HG03280 (cell line): ENCODE measurements around the gene ARFGEF2.
"Not testable (repeated sequence)": the region's sequence is repeated elsewhere in the genome, so short reads cannot be mapped to it uniquely, and the experiment has no call there.

Experiments used
- ATAC-seq: cut with Tn5 transposase; IDR thresholded peaks from one replicate; pipeline ENCODE4 v1.9.1; 2021; ENCODE audit warnings: mild to moderate bottlenecking, moderate library complexity; ENCODE audit not compliant: unreplicated experiment

Gene ARFGEF2

DNA sequence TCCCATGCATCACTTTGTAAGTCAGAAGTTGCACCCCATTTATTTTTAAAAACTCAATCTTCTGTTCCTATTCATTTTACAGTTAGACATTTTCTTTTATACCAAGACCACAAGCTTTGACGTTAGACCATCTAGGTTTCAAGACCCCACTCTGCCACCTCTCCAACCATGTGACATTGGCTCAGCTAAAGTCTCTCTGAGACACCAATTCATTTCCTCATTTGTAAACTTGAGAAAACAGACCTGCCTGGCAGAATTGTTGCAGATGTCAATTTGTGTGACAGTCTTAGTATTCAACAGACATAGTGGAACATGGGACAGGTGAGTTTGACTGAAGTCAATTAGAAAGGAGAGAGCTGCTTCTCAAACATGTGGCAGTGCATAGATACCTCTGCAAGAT is 69.0 kb downstream of the ARFGEF2 start:
- ATAC-seq: no peak

DNA sequence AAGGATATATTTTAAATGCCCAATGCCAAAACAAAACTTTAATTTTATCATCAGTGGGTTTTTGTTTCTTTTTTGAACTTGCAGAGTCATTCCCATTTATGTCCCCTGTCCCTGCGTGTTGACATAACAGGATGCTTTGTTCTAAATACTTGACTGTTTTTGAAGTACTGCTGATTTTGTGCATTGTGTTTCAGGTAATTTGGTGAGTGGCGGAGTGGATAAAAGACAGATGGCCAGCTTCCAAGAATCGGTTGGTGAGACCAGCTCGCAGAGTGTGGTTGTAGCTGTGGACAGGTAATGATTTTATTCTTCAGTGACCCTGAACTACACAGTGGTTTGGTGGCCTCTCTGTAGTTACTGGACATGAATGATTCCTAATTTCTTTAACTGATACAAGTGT is 74.1 kb downstream of the ARFGEF2 start:
- ATAC-seq: no peak

DNA sequence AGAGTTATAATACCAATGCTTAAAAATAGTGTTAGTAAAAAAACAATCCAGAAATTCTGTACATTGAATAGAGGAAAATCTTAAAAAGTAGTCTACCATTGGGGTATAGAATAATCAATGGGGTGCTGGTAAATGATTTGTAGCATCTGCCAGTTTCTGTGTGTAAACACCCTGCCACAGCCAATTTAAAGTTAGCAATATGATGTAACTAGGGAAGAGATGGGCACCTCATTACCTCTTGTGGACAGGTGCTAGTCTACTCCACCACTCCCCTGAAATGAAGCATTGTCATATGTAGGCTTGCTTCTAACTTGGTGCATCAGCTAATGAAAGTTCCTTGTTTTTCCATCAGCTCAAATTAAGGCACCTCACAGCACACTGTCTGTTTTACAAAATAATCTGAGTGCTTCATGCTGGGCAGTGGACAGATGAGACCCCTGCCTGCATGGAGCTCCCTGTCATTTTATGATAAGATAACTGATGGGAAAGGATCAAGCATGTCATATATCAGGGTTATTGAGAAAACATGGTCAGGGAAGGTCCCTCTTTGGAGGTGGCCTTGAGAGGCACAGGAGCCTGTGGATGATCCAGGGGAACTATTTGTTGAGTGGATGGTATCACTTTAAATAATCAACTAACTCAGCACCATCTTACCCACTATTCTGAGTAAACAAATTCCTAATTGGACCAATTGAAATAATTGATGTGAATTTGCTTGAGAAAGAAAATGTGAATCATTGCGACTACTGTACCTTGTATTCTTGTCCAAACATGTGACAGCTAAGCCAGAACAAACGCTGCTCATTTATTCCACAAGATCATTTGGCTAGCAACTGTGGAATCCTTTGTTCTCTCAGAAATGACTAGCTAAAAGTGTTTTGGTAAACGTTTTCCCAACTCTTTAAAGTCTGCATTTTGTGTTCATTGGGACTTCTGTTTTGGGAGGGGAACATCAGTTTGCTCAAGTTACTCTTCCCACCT is 78.7 kb downstream of the ARFGEF2 start:
- no peak for ATAC-seq

DNA sequence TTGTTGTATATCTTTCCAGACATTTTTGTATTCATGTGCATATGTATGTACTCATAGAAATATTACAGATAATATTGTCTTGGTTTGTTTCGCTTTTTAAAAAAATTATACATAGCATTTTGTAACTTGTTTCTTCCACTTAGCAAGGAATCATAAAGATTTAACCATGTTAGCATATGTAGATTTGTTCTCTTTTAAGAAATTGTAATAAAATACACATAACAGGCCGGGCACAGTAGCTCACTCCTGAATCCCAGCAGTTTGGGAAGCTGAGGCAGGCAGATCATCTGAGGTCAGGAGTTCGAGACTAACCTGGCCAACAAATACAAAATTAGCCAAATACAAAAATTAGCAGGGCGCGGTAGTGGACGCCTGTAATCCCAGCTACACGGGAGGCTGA is 80.2 kb downstream of the ARFGEF2 start:
- ATAC-seq: no peak

DNA sequence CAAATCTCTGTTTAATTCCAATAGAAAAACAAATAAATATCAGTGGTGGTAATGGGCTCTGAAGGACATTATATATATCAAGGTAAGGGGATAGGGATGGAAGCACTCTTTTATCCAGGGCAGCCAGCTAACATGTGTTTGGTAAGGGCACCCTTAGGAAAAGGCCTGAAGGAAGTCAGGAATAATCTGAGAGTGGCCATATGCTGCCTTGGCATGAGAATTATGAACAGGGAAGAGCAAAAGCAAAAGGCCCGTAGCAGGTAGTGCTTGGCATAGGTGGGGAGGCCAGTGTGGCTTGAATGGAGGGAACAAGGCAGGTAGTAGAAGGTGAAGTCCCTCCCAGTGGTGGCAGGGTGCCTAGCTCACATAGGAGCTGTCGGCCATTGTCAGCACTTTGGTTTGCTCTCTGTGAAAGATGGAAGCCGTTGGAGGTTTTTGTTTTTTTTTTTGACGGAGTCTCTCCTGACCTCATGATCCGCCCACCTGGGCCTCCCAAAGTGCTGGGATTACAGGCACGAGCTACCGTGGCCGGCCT is 85.0 kb downstream of the ARFGEF2 start:
- no peak for ATAC-seq

DNA sequence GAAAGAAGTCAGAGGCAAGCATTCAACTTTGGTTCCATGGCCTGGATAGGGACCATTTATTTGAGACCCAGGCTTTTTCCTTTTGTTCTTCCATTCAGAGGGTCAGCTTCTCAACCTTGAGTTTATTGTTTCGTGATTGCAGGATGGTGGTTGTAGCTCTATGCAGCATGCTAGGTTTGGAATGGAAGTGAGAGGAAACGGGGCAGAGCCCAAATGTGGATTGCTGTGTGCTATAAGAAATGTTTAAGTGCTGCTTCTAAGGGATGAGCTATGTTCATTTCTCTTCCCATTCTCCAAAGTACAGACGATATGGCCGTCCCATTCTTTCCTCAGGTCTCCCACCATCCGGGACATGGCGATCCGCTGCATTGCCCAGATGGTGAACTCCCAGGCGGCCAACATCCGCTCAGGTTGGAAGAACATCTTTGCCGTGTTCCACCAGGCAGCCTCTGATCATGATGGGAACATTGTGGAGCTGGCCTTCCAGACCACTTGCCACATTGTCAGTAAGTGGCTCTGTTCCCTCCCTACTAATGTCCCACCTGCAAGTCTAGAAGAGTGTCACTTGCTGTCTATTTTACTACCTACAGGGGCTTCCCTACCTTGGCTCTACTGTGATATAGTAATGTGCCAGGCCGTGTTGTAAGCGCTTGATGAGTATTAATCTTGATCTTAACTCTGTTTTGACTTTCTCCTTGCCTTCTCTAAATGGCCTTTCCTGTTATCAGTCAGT is 88.6 kb downstream of the ARFGEF2 start:
- no peak for ATAC-seq

DNA sequence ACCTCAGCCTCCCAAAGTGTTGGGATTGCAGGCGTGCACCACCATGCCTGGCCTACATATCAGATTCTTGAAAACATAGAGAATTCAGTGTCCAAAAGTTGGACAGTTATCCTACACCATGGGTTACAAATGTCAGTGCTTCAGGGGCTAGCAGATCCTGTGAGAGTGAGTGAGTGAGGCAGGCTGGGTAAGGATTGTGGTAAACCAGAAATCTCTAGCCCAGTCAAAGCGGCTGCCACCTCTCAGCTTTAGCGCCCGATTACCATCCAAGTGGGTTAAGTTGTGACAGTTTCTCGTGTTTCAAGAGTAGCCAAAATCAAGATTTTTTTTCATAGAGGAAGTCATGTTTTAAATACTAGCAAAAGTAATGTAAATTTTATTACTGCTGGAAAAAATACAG is 102.7 kb downstream of the ARFGEF2 start:
- no peak for ATAC-seq

DNA sequence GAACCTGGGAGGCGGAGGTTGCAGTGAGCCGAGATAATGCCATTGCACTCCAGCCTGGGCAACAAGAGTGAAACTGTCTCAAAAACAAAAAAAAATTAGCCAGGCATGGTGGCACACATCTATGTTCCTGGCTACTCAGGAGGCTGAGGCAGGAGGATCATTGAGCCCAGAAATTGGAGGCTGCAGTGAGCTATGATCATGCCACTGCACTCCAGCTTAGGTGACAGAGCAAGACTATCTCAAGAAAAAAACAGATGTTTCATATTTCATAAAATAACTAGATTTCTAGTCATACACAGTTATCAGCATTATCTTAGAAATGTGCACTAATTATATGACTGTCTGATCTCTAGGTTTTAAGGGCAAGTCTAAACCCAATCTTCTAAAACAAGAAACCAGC is 106.7 kb downstream of the ARFGEF2 start:
- ATAC-seq: not testable (repeated sequence)

DNA sequence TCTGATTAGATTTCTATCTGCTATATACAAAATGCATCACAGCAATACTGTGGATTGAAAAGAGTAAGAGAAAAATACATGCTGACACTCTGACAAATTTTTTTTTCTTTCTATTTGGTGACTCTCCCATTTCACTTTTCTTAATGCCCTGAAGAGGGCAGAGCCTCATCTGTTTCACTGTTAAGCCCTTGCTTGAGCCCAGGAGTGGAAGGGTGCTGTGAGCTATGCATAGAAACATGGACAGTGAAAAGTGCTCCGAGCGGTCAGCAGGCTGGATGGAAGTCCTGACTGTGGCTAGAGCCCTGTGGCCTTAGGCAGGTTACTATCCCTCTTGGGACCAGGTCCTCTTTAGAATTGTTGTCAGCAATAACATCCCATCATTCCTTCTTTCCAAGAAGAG is 107.2 kb downstream of the ARFGEF2 start:
- no peak for ATAC-seq

DNA sequence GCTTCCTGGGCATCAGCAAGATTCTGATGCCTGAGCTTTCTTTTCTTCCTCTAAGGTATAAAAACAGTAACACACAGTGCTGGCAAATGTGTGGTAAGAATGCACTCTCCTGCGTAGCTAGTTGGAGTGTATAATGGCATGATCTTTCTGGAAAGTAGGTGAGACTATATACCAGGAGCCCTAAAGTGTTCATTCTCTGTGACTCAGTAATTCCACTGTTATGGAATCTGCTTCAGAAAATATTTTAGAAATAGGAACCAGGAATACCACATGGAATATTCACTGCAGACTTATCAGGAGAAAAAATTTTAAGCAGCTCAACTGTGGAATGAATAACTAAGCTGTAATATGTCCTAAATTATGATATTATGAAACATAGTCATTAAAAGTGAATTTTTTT is 107.7 kb downstream of the ARFGEF2 start:
- no peak for ATAC-seq

DNA sequence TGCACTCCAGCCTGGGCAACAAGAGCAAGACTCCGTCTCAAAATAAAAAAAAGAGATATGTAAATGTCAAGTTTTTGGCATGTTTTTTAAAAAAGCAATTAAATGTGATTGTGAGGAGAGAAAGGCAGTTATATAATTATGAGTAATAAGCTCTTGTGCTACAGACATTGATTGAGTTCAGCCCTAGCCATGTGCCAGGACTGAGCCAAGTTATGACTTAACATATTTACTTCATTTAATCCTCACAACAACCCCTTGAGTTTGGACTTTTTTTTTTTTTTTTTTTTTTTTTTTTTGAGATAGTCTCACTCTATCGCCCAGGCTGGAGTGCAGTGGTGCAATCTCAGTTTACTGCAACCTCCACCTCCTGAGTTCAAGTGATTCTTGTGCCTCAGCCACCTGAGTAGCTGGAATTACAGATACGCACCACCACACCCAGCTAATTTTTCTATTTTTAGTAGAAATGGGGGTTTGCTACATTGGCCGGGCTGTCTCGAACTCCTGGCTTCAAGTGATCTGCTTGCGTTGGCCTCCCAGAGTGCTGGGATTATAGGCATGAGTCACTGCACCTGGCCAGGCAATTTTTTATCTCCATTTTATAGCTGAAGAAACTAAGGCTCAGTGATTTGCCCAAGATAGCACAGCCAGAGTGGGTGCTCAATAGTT is 109.6 kb downstream of the ARFGEF2 start:
- ATAC-seq: no peak

DNA sequence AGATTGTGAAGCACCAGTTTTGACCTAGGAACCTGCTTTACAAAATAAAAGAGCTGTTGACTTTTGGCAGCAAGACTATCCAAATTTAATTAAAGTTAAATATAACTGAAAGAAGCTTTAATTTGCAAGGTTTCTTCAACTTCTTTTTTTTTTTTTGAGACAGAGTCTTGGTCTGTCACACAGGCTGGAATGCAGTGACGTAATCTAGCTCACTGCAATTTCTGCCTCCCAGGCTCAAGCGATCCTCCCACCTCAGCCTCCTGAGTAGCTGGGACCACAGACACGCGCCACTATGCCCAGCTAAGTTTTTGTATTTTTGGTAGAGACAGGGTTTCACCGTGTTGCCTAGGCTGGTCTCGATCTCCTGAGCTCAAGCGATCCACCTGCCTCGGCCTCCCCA is 110.9 kb downstream of the ARFGEF2 start:
- no peak for ATAC-seq

DNA sequence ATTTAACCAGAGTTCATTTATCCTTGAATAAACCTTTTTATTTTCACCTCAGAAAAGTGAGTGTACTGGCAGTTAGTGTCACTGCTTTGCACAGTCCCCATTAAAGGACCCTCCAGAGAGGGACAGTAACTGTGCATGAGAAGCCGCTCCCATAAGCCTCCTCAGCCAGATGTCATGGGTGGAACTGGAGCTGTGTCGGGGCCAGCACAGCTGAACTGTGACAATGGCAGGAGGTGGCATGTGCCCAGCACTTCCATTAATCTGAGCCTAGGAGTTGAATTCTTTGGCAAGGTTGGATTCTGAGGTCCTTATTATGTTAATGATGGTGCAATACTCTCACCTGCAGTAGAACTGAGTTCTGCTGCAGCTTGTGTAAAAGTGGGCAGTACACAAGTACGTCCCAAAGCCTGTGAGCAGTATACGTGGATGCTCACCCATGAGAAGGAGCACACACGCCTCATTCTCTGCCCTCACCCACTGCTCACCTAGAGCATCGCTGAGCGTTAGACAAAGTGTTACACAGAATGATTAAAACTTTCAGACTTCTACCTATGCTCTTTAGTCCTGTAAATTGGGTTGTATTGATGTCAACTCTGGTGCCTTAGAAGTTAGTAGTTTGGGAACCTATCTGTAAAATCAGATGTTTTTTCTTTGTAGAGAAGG is 112.7 kb downstream of the ARFGEF2 start:
- ATAC-seq: no peak

DNA sequence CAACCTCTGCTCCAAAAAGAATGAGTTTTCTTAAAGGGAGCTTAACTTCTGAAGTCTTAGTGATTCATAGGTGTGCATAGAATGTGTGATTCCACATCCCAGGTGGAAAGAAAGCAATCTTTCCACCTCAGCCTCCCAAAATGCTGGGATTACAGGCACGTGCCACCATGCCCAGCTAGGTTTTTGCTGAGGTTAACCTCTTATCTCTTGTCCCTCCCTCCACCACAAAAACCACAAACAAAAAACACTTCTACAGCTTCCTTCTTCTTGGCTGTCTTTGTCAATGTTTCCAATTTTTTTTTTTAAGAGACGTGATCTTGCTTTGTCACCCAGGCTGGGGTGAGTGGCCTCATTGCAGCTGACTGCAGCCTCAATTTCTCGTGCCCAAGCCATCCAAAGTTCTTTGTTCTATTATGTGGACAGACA is 116.5 kb downstream of the ARFGEF2 start:
- ATAC-seq: no peak

DNA sequence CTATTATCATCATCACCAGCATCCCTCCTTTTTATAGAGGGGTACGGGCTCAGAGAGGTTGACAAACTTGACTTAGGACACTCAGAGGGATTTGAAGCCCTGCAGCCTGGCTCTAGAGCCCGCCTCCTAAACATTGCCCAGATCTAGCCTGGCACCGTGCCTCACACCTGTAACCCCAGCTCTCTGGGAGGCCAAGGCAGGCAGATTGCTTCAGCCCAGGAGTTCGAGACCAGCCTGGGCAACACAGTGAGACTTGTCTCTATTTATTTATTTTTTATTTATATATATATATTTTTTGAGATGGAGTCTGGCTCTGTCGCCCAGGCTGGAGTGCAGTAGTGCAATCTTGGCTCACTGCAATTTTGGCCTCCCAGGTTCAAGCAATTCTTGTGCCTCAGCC is 118.3 kb downstream of the ARFGEF2 start:
- ATAC-seq: no peak

DNA sequence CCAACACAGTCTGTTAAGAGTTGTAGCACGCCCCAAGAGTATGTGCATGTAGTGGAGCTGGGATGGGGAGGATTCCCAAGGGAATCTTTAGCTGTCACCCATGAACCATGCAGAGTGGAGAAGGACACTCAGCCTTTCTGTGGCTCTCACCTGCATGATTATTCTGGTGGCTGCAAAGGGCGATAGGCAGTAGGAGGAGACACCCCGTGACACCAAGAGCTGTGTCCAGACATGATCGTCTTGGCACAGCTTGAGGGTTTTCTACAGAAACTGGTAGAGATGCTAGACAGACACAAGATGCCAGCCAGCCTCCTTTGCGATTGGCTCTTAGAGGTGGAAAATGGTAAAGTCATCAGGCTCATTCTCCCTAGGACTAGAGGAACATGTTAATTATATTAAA is 121.5 kb downstream of the ARFGEF2 start:
- ATAC-seq: no peak

DNA sequence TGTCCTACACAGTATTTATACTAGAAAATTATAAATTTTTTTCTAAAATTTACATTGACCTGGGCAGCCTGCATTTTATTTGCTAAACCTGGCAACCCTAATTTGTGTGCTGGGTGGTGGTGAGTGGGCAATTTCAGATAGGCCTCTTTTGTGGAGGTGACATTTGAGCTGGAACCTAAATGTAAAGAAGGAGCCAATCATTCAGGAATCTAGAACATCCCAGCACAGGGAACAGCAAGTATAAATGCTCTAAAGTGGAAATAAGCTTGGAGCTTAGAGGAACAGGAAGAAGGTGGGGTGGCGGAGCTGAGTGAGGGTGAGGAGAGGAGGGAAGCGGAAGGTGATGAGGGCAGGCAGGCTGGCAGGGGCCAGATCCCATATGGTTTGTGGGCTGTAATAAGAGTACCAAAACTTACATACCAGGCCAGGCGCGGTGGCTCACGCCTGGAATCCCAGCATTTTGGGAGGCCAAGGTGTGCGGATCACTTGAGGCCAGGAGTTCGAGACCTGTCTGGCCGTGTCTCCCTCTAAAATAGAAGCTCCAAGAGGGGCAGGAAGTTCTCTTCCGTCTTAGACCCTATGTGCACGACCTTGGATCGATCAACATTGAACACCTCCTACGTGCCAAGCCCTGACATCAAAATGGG is 124.1 kb downstream of the ARFGEF2 start:
- ATAC-seq: no peak

DNA sequence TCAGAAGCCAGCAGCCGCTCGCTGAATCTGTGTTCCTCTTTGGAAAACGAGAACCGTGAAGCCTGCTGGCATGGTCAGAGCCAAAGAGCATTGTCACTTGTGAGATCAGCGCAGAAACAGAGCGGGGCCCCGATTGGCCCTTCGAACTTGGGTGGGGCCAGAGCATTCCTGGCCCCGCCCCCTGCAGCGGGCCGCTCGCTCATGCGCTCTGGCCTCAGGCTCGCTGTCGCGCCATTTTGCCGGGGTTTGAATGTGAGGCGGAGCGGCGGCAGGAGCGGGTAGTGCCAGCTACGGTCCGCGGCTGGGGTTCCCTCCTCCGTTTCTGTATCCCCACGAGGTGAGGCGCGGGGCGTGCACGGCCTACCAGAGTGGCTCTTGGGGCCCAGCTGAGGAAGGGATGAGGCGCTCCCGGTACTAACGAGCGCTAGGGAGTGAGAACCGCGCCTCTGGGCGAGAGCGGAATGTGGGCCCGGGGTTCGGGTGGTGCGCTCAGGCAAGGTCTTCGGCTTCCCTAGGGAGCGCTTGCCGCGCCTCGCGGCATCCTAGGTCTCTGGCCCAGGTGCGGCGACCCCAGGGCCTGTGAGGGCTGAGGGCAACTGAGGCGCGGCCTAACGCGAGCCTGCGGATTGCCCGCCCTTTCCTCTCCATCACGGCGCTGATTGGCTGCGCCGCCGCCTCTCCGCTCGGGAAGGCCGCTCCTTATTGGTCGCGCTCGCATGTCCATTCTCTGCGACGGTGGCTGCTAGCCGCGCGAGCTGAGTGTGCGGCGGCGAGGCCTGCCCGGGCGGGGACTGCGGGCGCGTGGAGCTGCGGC is 124.8 kb downstream of the ARFGEF2 start, which contains the start of gene CSE1L:
TSS of gene CSE1L (plus strand) at position 226 of the 814 bp plus-strand sequence. CDS start 12,152 bp downstream, outside the sequence.
- ATAC-seq: peak; percentile 87

DNA sequence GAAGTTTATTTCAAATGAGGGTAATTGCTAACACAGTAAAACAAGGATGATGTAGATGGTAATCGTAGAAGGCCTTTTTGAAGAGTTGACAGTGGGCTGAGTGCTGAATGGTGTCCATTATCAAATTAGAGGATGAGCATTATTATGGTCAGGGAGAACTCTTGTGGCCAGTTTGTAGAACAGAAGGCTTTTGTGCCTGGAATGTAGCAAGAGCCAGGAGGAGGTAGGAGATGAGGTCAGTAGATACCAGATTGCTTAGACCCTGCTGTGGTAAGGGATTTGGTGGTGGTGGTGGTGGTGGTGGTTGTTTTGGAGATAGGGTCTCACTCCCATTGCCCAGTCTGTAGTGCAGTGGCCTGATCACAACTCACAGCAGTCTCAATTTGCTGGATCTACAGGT is 130.8 kb downstream of the ARFGEF2 start:
- ATAC-seq: no peak
